HepG2 (cell line): Measurements from ENCODE around the gene UBE2H. TPM values are rescaled to one million over a fixed set of nuclear protein-coding genes. Genes with fewer than 3 reads are reported as not detected.

ENCODE experiments used
- GTF3A ChIP-seq: sonication (generic); formaldehyde crosslinking; conservative IDR thresholded peaks from 2 replicates; pipeline ENCODE4 v1.4.0; 2020; ENCODE audit warnings: mild to moderate bottlenecking, missing genetic modification reagents
- KMT2A ChIP-seq: sonication (generic); formaldehyde crosslinking; IDR thresholded peaks from 2 replicates; pipeline ENCODE4 v1.4.0; 2020; ENCODE audit warnings: missing genetic modification reagents
- MATR3 ChIP-seq: sonication (generic); formaldehyde crosslinking; IDR thresholded peaks from 2 replicates; pipeline ENCODE4 v1.4.0; 2020; ENCODE audit warnings: missing genetic modification reagents
- TMF1 ChIP-seq: sonication (generic); formaldehyde crosslinking; IDR thresholded peaks from 2 replicates; pipeline ENCODE4 v1.8.1; 2022; ENCODE audit warnings: low read depth, missing genetic modification reagents
- ZBTB21 ChIP-seq: sonication (generic); formaldehyde crosslinking; IDR thresholded peaks from 2 replicates; pipeline ENCODE4 v1.4.0; 2020; ENCODE audit warnings: missing genetic modification reagents
- ZNF562 ChIP-seq: sonication (generic); formaldehyde crosslinking; IDR thresholded peaks from 2 replicates; pipeline ENCODE4 v1.8.0; 2022; ENCODE audit warnings: missing genetic modification reagents, borderline replicate concordance
- ZNF709 ChIP-seq: sonication (generic); formaldehyde crosslinking; IDR thresholded peaks from 2 replicates; pipeline ENCODE4 v1.5.0; 2020; ENCODE audit warnings: mild to moderate bottlenecking, missing genetic modification reagents
- ZNF749 ChIP-seq: sonication (generic); formaldehyde crosslinking; IDR thresholded peaks from 2 replicates; pipeline ENCODE4 v1.8.0; 2022; ENCODE audit warnings: mild to moderate bottlenecking, missing genetic modification reagents, moderate library complexity, borderline replicate concordance
- polyA plus RNA-seq, 8 experiments: library from polyadenylated mRNA; depleted of rRNA in 3 of 8; stranded (reverse) in 7 of 8; unstranded in 1 of 8; fragments of >200 nt; fragmentation: Illumina TruSeq in 4 of 8; extraction: Trizol in 4 of 8; gene quantifications; 2 replicates each; pipeline versions ENCODE4 v1.2.1 to v1.2.3, GENCODE V29; 2011 to 2016; ENCODE audit warnings: low read depth in 4 of 8, missing spikeins in 1 of 8, mixed read lengths in 1 of 8; ENCODE audit not compliant: insufficient read depth in 1 of 8
- total RNA-seq, 5 experiments: library from RNA; depleted of rRNA; stranded (reverse); fragments of >200 nt; fragmentation: Illumina TruSeq; extraction: Trizol; gene quantifications; 2 replicates each; pipeline ENCODE4 v1.2.3, GENCODE V29; 2016; ENCODE audit warnings: low read depth in 1 of 5
- TF ChIP-seq, protein P1 (sequence below): sonication (generic); formaldehyde crosslinking; IDR thresholded peaks from 2 replicates; pipeline ENCODE4 v1.5.1; 2020; ENCODE audit warnings: missing genetic modification reagents, mild to moderate bottlenecking, borderline replicate concordance
- TF ChIP-seq, protein P2 (sequence below): sonication (generic); formaldehyde crosslinking; IDR thresholded peaks from 2 replicates; pipeline ENCODE4 v1.4.0; 2020; ENCODE audit warnings: missing genetic modification reagents
- TF ChIP-seq, protein P3 (sequence below): sonication (generic); formaldehyde crosslinking; IDR thresholded peaks from 2 replicates; pipeline ENCODE4 v1.9.0; 2021; ENCODE audit warnings: mild to moderate bottlenecking, missing genetic modification reagents
- TF ChIP-seq, protein P4 (sequence below): IDR thresholded peaks from 2 replicates; pipeline ENCODE4 v1.6.1; 2016; ENCODE audit warnings: low read depth, control low read depth
- TF ChIP-seq, protein P5 (sequence below): sonication (generic); formaldehyde crosslinking; IDR thresholded peaks from 2 replicates; pipeline ENCODE4 v1.5.1; 2020; ENCODE audit warnings: missing genetic modification reagents, mild to moderate bottlenecking, borderline replicate concordance

The UBE2H gene
- total and polyA plus RNA-seq, 2 of the 13 experiments (the other 11 are each of a cell fraction or from before 2014, with no cell fraction given) = 15.5 to 40.1 TPM

DNA sequence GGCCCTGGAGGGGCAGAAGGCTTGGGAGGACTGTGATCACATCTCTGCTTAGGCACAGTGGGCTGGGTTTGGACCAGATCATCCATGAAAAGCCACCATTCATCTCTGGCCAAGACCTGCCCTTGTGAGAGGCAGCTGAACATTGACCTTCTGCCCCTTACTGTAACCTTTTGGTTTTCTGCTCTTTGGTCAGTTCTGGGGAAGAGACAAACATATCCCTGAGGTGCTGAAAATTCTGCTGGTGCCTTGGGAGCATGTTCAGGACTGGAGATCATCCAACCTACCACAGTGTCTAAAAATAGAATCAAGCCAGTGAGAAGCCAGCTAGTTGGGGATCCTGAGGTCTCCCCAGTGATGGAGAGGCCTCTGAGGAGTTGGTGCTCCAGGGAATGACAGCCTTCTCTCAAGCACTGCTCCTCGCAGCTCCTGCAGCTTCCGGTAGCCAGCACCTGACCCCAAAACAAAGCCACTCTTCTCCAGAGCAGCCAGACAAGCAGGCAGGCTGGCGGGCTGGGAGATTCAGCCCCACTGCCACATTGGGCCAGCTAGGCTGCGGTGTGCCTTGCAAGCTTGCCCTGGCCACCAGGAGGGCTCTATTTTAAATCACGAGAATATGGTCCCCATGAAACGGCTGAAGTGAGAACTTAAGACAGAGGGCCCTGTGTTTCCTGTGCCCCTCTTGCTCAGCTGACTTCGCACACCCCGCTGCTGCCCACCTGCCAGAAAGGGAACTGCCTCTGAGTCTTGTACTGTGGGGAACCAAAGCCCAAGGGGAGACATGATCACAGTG is 37.8 kb upstream of the UBE2H start (continued):
- TF ChIP-seq, protein P1, sequence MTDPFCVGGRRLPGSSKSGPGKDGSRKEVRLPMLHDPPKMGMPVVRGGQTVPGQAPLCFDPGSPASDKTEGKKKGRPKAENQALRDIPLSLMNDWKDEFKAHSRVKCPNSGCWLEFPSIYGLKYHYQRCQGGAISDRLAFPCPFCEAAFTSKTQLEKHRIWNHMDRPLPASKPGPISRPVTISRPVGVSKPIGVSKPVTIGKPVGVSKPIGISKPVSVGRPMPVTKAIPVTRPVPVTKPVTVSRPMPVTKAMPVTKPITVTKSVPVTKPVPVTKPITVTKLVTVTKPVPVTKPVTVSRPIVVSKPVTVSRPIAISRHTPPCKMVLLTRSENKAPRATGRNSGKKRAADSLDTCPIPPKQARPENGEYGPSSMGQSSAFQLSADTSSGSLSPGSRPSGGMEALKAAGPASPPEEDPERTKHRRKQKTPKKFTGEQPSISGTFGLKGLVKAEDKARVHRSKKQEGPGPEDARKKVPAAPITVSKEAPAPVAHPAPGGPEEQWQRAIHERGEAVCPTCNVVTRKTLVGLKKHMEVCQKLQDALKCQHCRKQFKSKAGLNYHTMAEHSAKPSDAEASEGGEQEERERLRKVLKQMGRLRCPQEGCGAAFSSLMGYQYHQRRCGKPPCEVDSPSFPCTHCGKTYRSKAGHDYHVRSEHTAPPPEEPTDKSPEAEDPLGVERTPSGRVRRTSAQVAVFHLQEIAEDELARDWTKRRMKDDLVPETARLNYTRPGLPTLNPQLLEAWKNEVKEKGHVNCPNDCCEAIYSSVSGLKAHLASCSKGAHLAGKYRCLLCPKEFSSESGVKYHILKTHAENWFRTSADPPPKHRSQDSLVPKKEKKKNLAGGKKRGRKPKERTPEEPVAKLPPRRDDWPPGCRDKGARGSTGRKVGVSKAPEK (CRISPR knock-in tag) = no peak
- TF ChIP-seq, protein P2, sequence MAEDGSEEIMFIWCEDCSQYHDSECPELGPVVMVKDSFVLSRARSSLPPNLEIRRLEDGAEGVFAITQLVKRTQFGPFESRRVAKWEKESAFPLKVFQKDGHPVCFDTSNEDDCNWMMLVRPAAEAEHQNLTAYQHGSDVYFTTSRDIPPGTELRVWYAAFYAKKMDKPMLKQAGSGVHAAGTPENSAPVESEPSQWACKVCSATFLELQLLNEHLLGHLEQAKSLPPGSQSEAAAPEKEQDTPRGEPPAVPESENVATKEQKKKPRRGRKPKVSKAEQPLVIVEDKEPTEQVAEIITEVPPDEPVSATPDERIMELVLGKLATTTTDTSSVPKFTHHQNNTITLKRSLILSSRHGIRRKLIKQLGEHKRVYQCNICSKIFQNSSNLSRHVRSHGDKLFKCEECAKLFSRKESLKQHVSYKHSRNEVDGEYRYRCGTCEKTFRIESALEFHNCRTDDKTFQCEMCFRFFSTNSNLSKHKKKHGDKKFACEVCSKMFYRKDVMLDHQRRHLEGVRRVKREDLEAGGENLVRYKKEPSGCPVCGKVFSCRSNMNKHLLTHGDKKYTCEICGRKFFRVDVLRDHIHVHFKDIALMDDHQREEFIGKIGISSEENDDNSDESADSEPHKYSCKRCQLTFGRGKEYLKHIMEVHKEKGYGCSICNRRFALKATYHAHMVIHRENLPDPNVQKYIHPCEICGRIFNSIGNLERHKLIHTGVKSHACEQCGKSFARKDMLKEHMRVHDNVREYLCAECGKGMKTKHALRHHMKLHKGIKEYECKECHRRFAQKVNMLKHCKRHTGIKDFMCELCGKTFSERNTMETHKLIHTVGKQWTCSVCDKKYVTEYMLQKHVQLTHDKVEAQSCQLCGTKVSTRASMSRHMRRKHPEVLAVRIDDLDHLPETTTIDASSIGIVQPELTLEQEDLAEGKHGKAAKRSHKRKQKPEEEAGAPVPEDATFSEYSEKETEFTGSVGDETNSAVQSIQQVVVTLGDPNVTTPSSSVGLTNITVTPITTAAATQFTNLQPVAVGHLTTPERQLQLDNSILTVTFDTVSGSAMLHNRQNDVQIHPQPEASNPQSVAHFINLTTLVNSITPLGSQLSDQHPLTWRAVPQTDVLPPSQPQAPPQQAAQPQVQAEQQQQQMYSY = no peak
- TF ChIP-seq TMF1 (no peak), MATR3 (CRISPR knock-in tag) (no peak), ZNF749 (CRISPR knock-in tag) (no peak), KMT2A (peak; percentile 47; the same call in 1 of the 2 replicates), GTF3A (CRISPR knock-in tag) (no peak), ZNF709 (no peak), ZBTB21 (no peak), ZNF562 (CRISPR knock-in tag) (no peak)
- TF ChIP-seq, protein P3, sequence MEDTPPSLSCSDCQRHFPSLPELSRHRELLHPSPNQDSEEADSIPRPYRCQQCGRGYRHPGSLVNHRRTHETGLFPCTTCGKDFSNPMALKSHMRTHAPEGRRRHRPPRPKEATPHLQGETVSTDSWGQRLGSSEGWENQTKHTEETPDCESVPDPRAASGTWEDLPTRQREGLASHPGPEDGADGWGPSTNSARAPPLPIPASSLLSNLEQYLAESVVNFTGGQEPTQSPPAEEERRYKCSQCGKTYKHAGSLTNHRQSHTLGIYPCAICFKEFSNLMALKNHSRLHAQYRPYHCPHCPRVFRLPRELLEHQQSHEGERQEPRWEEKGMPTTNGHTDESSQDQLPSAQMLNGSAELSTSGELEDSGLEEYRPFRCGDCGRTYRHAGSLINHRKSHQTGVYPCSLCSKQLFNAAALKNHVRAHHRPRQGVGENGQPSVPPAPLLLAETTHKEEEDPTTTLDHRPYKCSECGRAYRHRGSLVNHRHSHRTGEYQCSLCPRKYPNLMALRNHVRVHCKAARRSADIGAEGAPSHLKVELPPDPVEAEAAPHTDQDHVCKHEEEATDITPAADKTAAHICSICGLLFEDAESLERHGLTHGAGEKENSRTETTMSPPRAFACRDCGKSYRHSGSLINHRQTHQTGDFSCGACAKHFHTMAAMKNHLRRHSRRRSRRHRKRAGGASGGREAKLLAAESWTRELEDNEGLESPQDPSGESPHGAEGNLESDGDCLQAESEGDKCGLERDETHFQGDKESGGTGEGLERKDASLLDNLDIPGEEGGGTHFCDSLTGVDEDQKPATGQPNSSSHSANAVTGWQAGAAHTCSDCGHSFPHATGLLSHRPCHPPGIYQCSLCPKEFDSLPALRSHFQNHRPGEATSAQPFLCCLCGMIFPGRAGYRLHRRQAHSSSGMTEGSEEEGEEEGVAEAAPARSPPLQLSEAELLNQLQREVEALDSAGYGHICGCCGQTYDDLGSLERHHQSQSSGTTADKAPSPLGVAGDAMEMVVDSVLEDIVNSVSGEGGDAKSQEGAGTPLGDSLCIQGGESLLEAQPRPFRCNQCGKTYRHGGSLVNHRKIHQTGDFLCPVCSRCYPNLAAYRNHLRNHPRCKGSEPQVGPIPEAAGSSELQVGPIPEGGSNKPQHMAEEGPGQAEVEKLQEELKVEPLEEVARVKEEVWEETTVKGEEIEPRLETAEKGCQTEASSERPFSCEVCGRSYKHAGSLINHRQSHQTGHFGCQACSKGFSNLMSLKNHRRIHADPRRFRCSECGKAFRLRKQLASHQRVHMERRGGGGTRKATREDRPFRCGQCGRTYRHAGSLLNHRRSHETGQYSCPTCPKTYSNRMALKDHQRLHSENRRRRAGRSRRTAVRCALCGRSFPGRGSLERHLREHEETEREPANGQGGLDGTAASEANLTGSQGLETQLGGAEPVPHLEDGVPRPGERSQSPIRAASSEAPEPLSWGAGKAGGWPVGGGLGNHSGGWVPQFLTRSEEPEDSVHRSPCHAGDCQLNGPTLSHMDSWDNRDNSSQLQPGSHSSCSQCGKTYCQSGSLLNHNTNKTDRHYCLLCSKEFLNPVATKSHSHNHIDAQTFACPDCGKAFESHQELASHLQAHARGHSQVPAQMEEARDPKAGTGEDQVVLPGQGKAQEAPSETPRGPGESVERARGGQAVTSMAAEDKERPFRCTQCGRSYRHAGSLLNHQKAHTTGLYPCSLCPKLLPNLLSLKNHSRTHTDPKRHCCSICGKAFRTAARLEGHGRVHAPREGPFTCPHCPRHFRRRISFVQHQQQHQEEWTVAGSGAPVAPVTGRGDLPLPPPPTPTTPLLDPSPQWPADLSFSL (CRISPR knock-in tag) = no peak
- TF ChIP-seq, protein P4, sequence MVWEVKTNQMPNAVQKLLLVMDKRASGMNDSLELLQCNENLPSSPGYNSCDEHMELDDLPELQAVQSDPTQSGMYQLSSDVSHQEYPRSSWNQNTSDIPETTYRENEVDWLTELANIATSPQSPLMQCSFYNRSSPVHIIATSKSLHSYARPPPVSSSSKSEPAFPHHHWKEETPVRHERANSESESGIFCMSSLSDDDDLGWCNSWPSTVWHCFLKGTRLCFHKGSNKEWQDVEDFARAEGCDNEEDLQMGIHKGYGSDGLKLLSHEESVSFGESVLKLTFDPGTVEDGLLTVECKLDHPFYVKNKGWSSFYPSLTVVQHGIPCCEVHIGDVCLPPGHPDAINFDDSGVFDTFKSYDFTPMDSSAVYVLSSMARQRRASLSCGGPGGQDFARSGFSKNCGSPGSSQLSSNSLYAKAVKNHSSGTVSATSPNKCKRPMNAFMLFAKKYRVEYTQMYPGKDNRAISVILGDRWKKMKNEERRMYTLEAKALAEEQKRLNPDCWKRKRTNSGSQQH (CRISPR knock-in tag) = peak; percentile 53; the same call in 1 of the 2 replicates
- TF ChIP-seq, protein P5, sequence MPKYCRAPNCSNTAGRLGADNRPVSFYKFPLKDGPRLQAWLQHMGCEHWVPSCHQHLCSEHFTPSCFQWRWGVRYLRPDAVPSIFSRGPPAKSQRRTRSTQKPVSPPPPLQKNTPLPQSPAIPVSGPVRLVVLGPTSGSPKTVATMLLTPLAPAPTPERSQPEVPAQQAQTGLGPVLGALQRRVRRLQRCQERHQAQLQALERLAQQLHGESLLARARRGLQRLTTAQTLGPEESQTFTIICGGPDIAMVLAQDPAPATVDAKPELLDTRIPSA = no peak
